ENCODE data around the gene MCFD2.
"Not testable (repeated sequence)": the region's sequence is repeated elsewhere in the genome, so short reads cannot be mapped to it uniquely, and the experiment has no call there.

Gene MCFD2

DNA sequence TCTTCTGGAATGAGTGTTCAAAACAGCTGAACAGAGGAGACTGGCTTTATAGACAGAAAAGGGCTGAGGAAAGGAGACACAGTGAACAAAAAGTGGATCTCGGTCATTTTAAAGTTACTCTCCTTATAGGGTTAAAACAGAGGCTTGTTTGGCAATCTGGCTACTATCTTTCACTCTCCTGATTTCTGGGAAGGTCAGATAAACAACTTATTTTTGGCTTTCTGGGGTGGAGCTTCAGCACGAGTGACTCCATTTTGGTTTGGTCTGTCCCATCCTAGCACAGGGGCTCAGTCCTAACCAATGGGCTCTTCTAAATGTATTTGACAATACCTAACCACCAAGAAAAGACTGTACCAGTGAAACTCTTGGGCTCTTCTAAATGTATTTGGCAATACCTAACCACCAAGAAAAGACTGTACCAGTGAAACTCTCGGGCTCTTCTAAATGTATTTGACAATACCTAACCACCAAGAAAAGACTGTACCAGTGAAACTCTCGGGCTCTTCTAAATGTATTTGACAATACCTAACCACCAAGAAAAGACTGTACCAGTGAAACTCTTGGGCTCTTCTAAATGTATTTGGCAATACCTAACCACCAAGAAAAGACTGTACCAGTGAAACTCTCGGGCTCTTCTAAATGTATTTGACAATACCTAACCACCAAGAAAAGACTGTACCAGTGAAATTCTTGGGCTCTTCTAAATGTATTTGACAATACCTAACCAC, 39.5 kb downstream of the MCFD2 start:
- H3K36me3 ChIP-seq (replicated peaks in 1 of 2; ENCODE audit: control insufficient read depth in 2 of 2, insufficient read depth in 2 of 2, low read length in 2 of 2); H3K4ac ChIP-seq (ENCODE audit: low read length); H3K4me2 ChIP-seq (ENCODE audit: insufficient read depth, low read length, poor library complexity, severe bottlenecking); H2BK5ac ChIP-seq (ENCODE audit: low read length); H3K79me1 ChIP-seq (ENCODE audit: low read depth, low read length); H3K23ac ChIP-seq (ENCODE audit: low read depth, low read length, poor library complexity); H2AK5ac ChIP-seq (ENCODE audit: low read depth, low read length); H3K4me3 ChIP-seq (ENCODE audit: low read length in 2 of 2); H2BK12ac ChIP-seq (ENCODE audit: low read length); H2BK15ac ChIP-seq (ENCODE audit: low read length); H3K18ac ChIP-seq (ENCODE audit: low read length); H2AFZ ChIP-seq (ENCODE audit: low read length); H4K91ac ChIP-seq (ENCODE audit: low read depth, low read length, poor library complexity); H4K8ac ChIP-seq (ENCODE audit: low read depth, low read length); H3K9ac ChIP-seq (ENCODE audit: low read depth, low read length, poor library complexity); H3K14ac ChIP-seq (ENCODE audit: low read length); H2BK120ac ChIP-seq (ENCODE audit: low read depth, low read length); H3K27ac ChIP-seq (replicated peaks; ENCODE audit: low read length); DNase-seq (ENCODE audit: low spot score): not testable (repeated sequence)
- Histone ChIP-seq H3K4me1 (ENCODE audit: control insufficient read depth in 2 of 2, insufficient read depth in 1 of 2, low read depth in 1 of 2, low read length in 2 of 2) (peaks cover 4 to 18% of the 10 kb centered on the region in 2 donors), H3K27me3 (ENCODE audit: control insufficient read depth in 3 of 3, insufficient read depth in 3 of 3, low read depth in 1 of 3, low read length in 3 of 3) (peaks cover 0 to 10% (median 0%) of the 10 kb centered on the region in 3 experiments), H3K9me3 (replicated peaks in 1 of 2; ENCODE audit: control insufficient read depth in 2 of 2, insufficient read depth in 1 of 2, low read depth in 1 of 2, low read length in 2 of 2) (peaks cover 9 to 12% of the 10 kb centered on the region in 2 donors)
- WGBS, 2 donors (ENCODE audit: extremely low coverage in 2 of 2, insufficient read length in 2 of 2, insufficient replicate concordance in 1 of 2): no CpG with 5 or more reads among the region's 5 CpGs

DNA sequence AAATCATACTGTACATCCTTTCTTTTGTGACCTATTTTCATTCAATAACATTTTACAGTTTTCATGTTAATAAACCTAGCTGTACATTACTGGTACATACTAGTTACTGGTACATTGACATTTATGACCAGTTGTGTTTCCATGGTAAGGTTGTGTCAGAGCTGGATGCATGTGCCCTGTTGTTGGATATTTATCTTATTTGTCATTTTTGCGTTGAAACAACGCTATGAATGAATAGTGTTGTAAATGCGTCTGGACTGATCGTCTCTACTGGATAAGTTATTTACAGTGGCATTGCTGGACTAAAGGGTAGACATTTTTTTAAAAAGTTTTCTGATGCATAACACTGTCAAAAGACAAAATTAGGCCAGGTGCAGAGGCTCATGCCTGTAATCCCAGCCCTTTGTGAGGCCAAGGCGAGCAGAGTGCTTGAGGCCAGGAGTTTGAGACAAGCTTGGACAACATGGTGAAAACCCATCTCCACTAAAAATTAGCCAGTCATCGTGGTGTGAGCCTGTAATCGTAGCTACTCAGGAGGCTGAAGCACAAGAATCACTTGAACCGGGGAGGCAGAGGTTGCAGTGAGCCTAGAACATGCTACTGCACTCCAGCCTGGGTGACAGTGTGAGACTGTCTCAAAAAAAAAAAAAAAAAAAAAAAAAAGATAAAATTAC, 40.2 kb downstream of the MCFD2 start:
- no peak overlapping the region for H4K91ac ChIP-seq (ENCODE audit: low read depth, low read length, poor library complexity)
- peaks cover 0 to 8% of the 10 kb centered on the region in 2 donors for H3K36me3 ChIP-seq (replicated peaks in 1 of 2; ENCODE audit: control insufficient read depth in 2 of 2, insufficient read depth in 2 of 2, low read length in 2 of 2)
- peaks cover 4 to 18% of the 10 kb centered on the region in 2 donors for H3K4me1 ChIP-seq (ENCODE audit: control insufficient read depth in 2 of 2, insufficient read depth in 1 of 2, low read depth in 1 of 2, low read length in 2 of 2)
- no peak overlapping the region for H2BK12ac ChIP-seq (ENCODE audit: low read length)
- no peak overlapping the region for H3K4ac ChIP-seq (ENCODE audit: low read length)
- H3K9ac ChIP-seq (ENCODE audit: low read depth, low read length, poor library complexity): no peak overlapping the region
- no peak overlapping the region for H2AFZ ChIP-seq (ENCODE audit: low read length)
- H3K18ac ChIP-seq (ENCODE audit: low read length): no peak overlapping the region
- no peak overlapping the region for H2BK5ac ChIP-seq (ENCODE audit: low read length)
- H3K27ac ChIP-seq (replicated peaks; ENCODE audit: low read length): no peak overlapping the region
- no peak overlapping the region for H3K14ac ChIP-seq (ENCODE audit: low read length)
- peaks cover 0 to 10% (median 0%) of the 10 kb centered on the region in 3 experiments for H3K27me3 ChIP-seq (ENCODE audit: control insufficient read depth in 3 of 3, insufficient read depth in 3 of 3, low read depth in 1 of 3, low read length in 3 of 3)
- H2BK15ac ChIP-seq (ENCODE audit: low read length): no peak overlapping the region
- no peak overlapping the region for H3K4me3 ChIP-seq (ENCODE audit: low read length in 2 of 2)
- H3K9me3 ChIP-seq (replicated peaks in 1 of 2; ENCODE audit: control insufficient read depth in 2 of 2, insufficient read depth in 1 of 2, low read depth in 1 of 2, low read length in 2 of 2): peaks cover 9 to 12% of the 10 kb centered on the region in 2 donors
- no peaks in the 10 kb centered on the region for H3K79me1 ChIP-seq (ENCODE audit: low read depth, low read length)
- no peak overlapping the region for H2AK5ac ChIP-seq (ENCODE audit: low read depth, low read length)
- H3K23ac ChIP-seq (ENCODE audit: low read depth, low read length, poor library complexity): no peak overlapping the region
- no peak overlapping the region for H4K8ac ChIP-seq (ENCODE audit: low read depth, low read length)
- WGBS, 2 donors (ENCODE audit: extremely low coverage in 2 of 2, insufficient read length in 2 of 2, insufficient replicate concordance in 1 of 2): no CpG with 5 or more reads among the region's 8 CpGs
- no peak for DNase-seq (ENCODE audit: low spot score)
- H2BK120ac ChIP-seq (ENCODE audit: low read depth, low read length): no peak overlapping the region
- no peak overlapping the region for H3K4me2 ChIP-seq (ENCODE audit: insufficient read depth, low read length, poor library complexity, severe bottlenecking)

DNA sequence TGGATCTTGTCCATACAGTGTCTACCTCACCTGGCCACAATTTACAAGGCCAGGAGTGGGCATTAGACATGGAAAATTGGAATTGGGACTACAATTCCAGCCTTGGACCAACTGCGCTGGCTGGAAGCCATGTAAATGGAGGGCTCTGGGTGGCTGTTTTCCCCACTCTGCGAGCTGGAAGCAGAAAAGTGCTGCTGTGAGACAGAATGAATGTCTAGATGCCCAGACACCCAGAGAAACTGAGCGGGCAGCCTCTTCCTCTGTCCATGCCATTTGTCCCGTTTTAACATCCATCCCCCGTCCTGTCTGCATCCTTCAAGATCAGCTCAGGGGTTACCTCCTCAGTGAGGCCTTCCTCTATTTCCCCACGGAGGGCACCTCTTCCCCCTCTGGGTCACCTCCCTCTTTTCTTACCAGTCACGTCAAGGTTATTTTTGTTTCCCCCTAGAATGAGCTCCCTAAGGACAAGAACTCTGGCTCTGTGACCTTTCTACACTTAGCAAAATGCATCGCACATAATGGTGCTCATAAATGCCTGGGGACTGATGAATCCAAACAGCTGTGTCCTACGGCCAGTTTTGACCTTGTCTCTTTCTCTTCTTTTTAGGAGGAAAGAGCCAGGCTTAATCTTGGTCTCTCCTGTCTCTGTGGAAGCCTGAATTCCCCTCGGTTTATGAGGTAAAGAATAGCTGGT, 41.2 kb downstream of the MCFD2 start:
- Histone ChIP-seq H4K8ac (ENCODE audit: low read depth, low read length) (no peak overlapping the region), H3K4me2 (ENCODE audit: insufficient read depth, low read length, poor library complexity, severe bottlenecking) (no peak overlapping the region), H3K23ac (ENCODE audit: low read depth, low read length, poor library complexity) (no peak overlapping the region), H3K4me1 (ENCODE audit: control insufficient read depth in 2 of 2, insufficient read depth in 1 of 2, low read depth in 1 of 2, low read length in 2 of 2) (peaks cover 4 to 18% of the 10 kb centered on the region in 2 donors), H2AK5ac (ENCODE audit: low read depth, low read length) (no peak overlapping the region), H3K36me3 (replicated peaks in 1 of 2; ENCODE audit: control insufficient read depth in 2 of 2, insufficient read depth in 2 of 2, low read length in 2 of 2) (peaks cover 0 to 8% of the 10 kb centered on the region in 2 donors), H3K14ac (ENCODE audit: low read length) (no peak overlapping the region), H3K9me3 (replicated peaks in 1 of 2; ENCODE audit: control insufficient read depth in 2 of 2, insufficient read depth in 1 of 2, low read depth in 1 of 2, low read length in 2 of 2) (peaks cover 9 to 12% of the 10 kb centered on the region in 2 donors), H2BK15ac (ENCODE audit: low read length) (peak overlapping the region; percentile 25), H3K9ac (ENCODE audit: low read depth, low read length, poor library complexity) (no peak overlapping the region), H3K4ac (ENCODE audit: low read length) (no peak overlapping the region), H2BK12ac (ENCODE audit: low read length) (no peak overlapping the region), H3K27ac (replicated peaks; ENCODE audit: low read length) (no peak overlapping the region), H3K4me3 (ENCODE audit: low read length in 2 of 2) (no peak overlapping the region), H2BK120ac (ENCODE audit: low read depth, low read length) (no peak overlapping the region), H2BK5ac (ENCODE audit: low read length) (no peak overlapping the region), H3K27me3 (ENCODE audit: control insufficient read depth in 3 of 3, insufficient read depth in 3 of 3, low read depth in 1 of 3, low read length in 3 of 3) (peaks cover 0 to 10% (median 0%) of the 10 kb centered on the region in 3 experiments), H4K91ac (ENCODE audit: low read depth, low read length, poor library complexity) (no peak overlapping the region), H3K79me1 (ENCODE audit: low read depth, low read length) (no peaks in the 10 kb centered on the region), H3K18ac (ENCODE audit: low read length) (no peak overlapping the region), H2AFZ (ENCODE audit: low read length) (no peak overlapping the region)
- no peak for DNase-seq (ENCODE audit: low spot score)
- no CpG with 5 or more reads among the region's 10 CpGs for WGBS, 2 donors (ENCODE audit: extremely low coverage in 2 of 2, insufficient read length in 2 of 2, insufficient replicate concordance in 1 of 2)

DNA sequence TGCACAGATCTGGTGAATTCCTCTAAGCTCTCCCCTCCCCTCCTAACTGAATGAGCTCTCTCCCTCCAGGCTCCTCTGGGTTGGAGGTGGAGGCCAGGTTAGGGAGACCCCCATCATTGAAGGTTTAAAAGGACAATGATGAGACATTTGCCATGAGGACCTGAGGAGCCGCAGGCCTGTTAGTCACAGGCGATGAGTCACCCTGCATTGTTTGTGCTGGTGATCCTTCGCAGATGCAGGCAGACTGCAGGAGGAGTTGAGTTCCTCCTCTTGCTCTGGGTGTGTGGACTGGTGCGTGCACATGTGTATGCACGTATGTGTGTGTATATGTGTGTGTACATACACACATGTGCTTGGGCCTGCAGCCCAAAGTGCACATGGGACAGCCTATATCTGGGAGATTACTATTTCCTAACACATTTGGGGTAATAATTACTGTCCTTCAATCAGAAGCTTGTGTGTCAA, 42.0 kb downstream of the MCFD2 start:
- H3K23ac ChIP-seq (ENCODE audit: low read depth, low read length, poor library complexity): no peak overlapping the region
- no peak for DNase-seq (ENCODE audit: low spot score)
- WGBS, 2 donors (ENCODE audit: extremely low coverage in 2 of 2, insufficient read length in 2 of 2, insufficient replicate concordance in 1 of 2): no CpG with 5 or more reads among the region's 5 CpGs

More for the DNA sequence above, 42.0 kb downstream of the MCFD2 start:
- no peak overlapping the region for H4K8ac ChIP-seq (ENCODE audit: low read depth, low read length)
- H2BK5ac ChIP-seq (ENCODE audit: low read length): no peak overlapping the region
- no peak overlapping the region for H2BK12ac ChIP-seq (ENCODE audit: low read length)
- no peak overlapping the region for H3K27ac ChIP-seq (replicated peaks; ENCODE audit: low read length)
- peaks cover 0 to 8% of the 10 kb centered on the region in 2 donors for H3K36me3 ChIP-seq (replicated peaks in 1 of 2; ENCODE audit: control insufficient read depth in 2 of 2, insufficient read depth in 2 of 2, low read length in 2 of 2)
- no peak overlapping the region for H4K91ac ChIP-seq (ENCODE audit: low read depth, low read length, poor library complexity)
- no peak overlapping the region for H3K4me2 ChIP-seq (ENCODE audit: insufficient read depth, low read length, poor library complexity, severe bottlenecking)
- peaks cover 4 to 15% of the 10 kb centered on the region in 2 donors for H3K4me1 ChIP-seq (ENCODE audit: control insufficient read depth in 2 of 2, insufficient read depth in 1 of 2, low read depth in 1 of 2, low read length in 2 of 2)
- H3K4me3 ChIP-seq (ENCODE audit: low read length in 2 of 2): no peak overlapping the region
- no peak overlapping the region for H3K18ac ChIP-seq (ENCODE audit: low read length)
- H2BK120ac ChIP-seq (ENCODE audit: low read depth, low read length): no peak overlapping the region
- H3K79me1 ChIP-seq (ENCODE audit: low read depth, low read length): no peaks in the 10 kb centered on the region
- peaks cover 0 to 10% (median 0%) of the 10 kb centered on the region in 3 experiments for H3K27me3 ChIP-seq (ENCODE audit: control insufficient read depth in 3 of 3, insufficient read depth in 3 of 3, low read depth in 1 of 3, low read length in 3 of 3)
- peaks cover 9 to 12% of the 10 kb centered on the region in 2 donors for H3K9me3 ChIP-seq (replicated peaks in 1 of 2; ENCODE audit: control insufficient read depth in 2 of 2, insufficient read depth in 1 of 2, low read depth in 1 of 2, low read length in 2 of 2)
- no peak overlapping the region for H2BK15ac ChIP-seq (ENCODE audit: low read length)
- H3K4ac ChIP-seq (ENCODE audit: low read length): no peak overlapping the region
- H2AK5ac ChIP-seq (ENCODE audit: low read depth, low read length): no peak overlapping the region
- H3K9ac ChIP-seq (ENCODE audit: low read depth, low read length, poor library complexity): no peak overlapping the region
- peak overlapping the region; percentile 58 for H2AFZ ChIP-seq (ENCODE audit: low read length)
- peak overlapping the region; percentile 5 for H3K14ac ChIP-seq (ENCODE audit: low read length)

Measured in neuronal stem cell (in vitro differentiated cells).